Mesenchymal stem cell (in vitro differentiated cells and primary cell): Measurements from ENCODE around the gene PRPSAP1.

Source experiments
- DNase-seq: peaks from one replicate; pipeline ENCODE4 v3.0.0-alpha.2; 2013
- H2AFZ ChIP-seq: one replicate; pipeline ENCODE4 v1.6.1; 2013; ENCODE audit warnings: low read depth, mild to moderate bottlenecking, control low read depth, inconsistent platforms, low read length, moderate library complexity
- H2AK5ac ChIP-seq: 2 replicates; pipeline ENCODE4 v1.6.1; 2013; ENCODE audit warnings: low read length, moderate library complexity, mild to moderate bottlenecking, inconsistent platforms; ENCODE audit not compliant: severe bottlenecking
- H2BK120ac ChIP-seq: one replicate; pipeline ENCODE4 v1.6.1; 2013; ENCODE audit warnings: low read depth, mild to moderate bottlenecking, inconsistent platforms, low read length, moderate library complexity
- H2BK12ac ChIP-seq, 2 experiments: one replicate each; pipeline ENCODE4 v1.6.1; 2013; ENCODE audit warnings: inconsistent platforms in 2 of 2, low read length in 2 of 2, mild to moderate bottlenecking in 2 of 2, moderate library complexity in 2 of 2, control low read depth in 1 of 2
- H2BK15ac ChIP-seq: one replicate; pipeline ENCODE4 v1.6.1; 2013; ENCODE audit warnings: mild to moderate bottlenecking, low read depth, inconsistent platforms; ENCODE audit not compliant: poor library complexity, severe bottlenecking
- H2BK5ac ChIP-seq: 2 replicates; pipeline ENCODE4 v1.6.1; 2013; ENCODE audit warnings: low read depth, mild to moderate bottlenecking, low read length, control low read depth, inconsistent platforms; ENCODE audit not compliant: poor library complexity, severe bottlenecking
- H3K14ac ChIP-seq, 2 experiments: one replicate each; pipeline ENCODE4 v1.6.1; 2013; ENCODE audit warnings: inconsistent platforms in 2 of 2, low read length in 2 of 2, control low read depth in 1 of 2, mild to moderate bottlenecking in 1 of 2, moderate library complexity in 1 of 2
- H3K18ac ChIP-seq, 2 experiments: one replicate each; pipeline ENCODE4 v1.6.1; 2013; ENCODE audit warnings: inconsistent platforms in 2 of 2, low read length in 2 of 2, control low read depth in 1 of 2, low read depth in 1 of 2, mild to moderate bottlenecking in 1 of 2
- H3K23ac ChIP-seq, 2 experiments: one replicate each; pipeline ENCODE4 v1.6.1; 2013; ENCODE audit warnings: inconsistent platforms in 2 of 2, low read length in 2 of 2, mild to moderate bottlenecking in 2 of 2, moderate library complexity in 2 of 2, control low read depth in 1 of 2
- H3K27ac ChIP-seq: 2 replicates; pipeline ENCODE4 v1.5.1; 2013; ENCODE audit warnings: mild to moderate bottlenecking, moderate library complexity, low read length, control low read depth, inconsistent platforms; ENCODE audit not compliant: poor library complexity, severe bottlenecking
- H3K27me3 ChIP-seq, 2 experiments: 2 replicates each; pipeline versions ENCODE4 v1.6.1 to v1.7.0; 2013; ENCODE audit warnings: low read length in 2 of 2, mild to moderate bottlenecking in 2 of 2, moderate library complexity in 2 of 2, control low read depth in 1 of 2, inconsistent platforms in 1 of 2; ENCODE audit not compliant: control insufficient read depth in 1 of 2, insufficient read depth in 1 of 2
- H3K36me3 ChIP-seq, 2 experiments: 2 replicates each; pipeline versions ENCODE4 v1.6.1 to v1.7.0; 2013; ENCODE audit warnings: low read length in 2 of 2, control low read depth in 1 of 2, inconsistent platforms in 1 of 2, low read depth in 1 of 2, mild to moderate bottlenecking in 1 of 2; ENCODE audit not compliant: insufficient read depth in 2 of 2, control insufficient read depth in 1 of 2
- H3K4ac ChIP-seq, 2 experiments: one replicate each; pipeline ENCODE4 v1.6.1; 2013; ENCODE audit warnings: inconsistent platforms in 2 of 2, low read length in 2 of 2, mild to moderate bottlenecking in 2 of 2, moderate library complexity in 2 of 2, control low read depth in 1 of 2, low read depth in 1 of 2
- H3K4me1 ChIP-seq: 2 replicates; pipeline ENCODE4 v1.6.1; 2013; ENCODE audit warnings: low read depth, low read length, control low read depth; ENCODE audit not compliant: control insufficient read depth, insufficient read depth
- H3K4me2 ChIP-seq: 2 replicates; pipeline ENCODE4 v1.6.1; 2013; ENCODE audit warnings: low read length, mild to moderate bottlenecking, inconsistent platforms; ENCODE audit not compliant: poor library complexity, severe bottlenecking
- H3K4me3 ChIP-seq, 2 experiments: 2 replicates each; pipeline versions ENCODE4 v1.5.1 to v1.7.0; 2013; ENCODE audit warnings: low read length in 2 of 2, mild to moderate bottlenecking in 2 of 2, control low read depth in 1 of 2, low read depth in 1 of 2; ENCODE audit not compliant: insufficient read depth in 1 of 2
- H3K79me1 ChIP-seq: replicated peaks from 2 replicates; pipeline ENCODE4 v1.6.1; 2013; ENCODE audit warnings: mild to moderate bottlenecking, control low read depth, low read length, inconsistent platforms; ENCODE audit not compliant: poor library complexity, severe bottlenecking
- H3K9ac ChIP-seq: 2 replicates; pipeline ENCODE4 v1.7.0; 2013; ENCODE audit warnings: mild to moderate bottlenecking, low read length, moderate library complexity
- H3K9me3 ChIP-seq: 2 replicates; pipeline ENCODE4 v1.7.0; 2013; ENCODE audit warnings: mild to moderate bottlenecking, low read length; ENCODE audit not compliant: control insufficient read depth
- H4K8ac ChIP-seq: one replicate; pipeline ENCODE4 v1.6.1; 2013; ENCODE audit warnings: inconsistent platforms, mild to moderate bottlenecking, low read length, moderate library complexity
- H4K91ac ChIP-seq: one replicate; pipeline ENCODE4 v1.6.1; 2013; ENCODE audit warnings: mild to moderate bottlenecking, low read length, inconsistent platforms
- WGBS: methylation state at CpG from one replicate; pipeline ENCODE4 v1.1.7; 2013; ENCODE audit warnings: mixed read lengths; 5-methylcytosine and 5-hydroxymethylcytosine counted together

PRPSAP1 gene

DNA sequence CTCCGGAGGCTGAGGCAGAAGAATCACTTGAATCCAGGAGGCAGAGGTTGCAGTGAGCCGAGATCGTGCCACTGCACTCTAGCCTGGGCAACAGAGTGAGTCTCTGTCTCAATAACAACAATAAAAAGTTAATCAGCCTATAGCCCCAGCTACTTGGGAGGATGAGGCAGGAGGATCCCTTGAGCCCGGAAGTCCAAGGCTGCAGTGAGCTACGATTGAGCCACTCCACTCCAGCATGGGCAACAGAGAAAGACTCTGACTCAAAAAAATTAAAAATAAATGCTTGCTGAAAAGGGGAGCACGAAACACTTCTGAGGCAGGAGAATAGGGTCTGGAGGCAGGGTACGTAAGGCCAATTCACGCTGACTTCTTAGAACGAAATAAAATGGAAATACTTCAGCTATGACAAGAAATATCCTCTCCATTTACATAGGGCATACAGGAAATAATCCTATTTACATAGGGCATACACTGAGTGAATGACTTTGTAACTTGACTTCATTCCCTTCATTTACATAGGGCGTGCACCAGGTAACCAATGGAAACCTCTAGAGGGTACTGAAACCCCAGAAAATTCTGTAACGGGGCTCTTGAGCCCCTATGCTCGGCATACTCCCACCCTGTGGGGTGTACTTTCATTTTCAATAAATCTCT is 3.2 kb upstream of the PRPSAP1 start:
- H2BK12ac ChIP-seq, result no peak overlapping the region
- H3K4me3 ChIP-seq, result no peak overlapping the region
- no peak overlapping the region for H2BK15ac ChIP-seq
- H3K18ac ChIP-seq, result no peak overlapping the region
- peaks cover 6% of the 10 kb centered on the region for H3K79me1 ChIP-seq
- no peak overlapping the region for H2BK5ac ChIP-seq
- H3K36me3 ChIP-seq, result no peaks in the 10 kb centered on the region
- no peak overlapping the region for H2AK5ac ChIP-seq
- H3K27ac ChIP-seq, result no peak overlapping the region
- H3K4me2 ChIP-seq, result no peak overlapping the region
- no peaks in the 10 kb centered on the region for H3K27me3 ChIP-seq
- no peak overlapping the region for H3K4ac ChIP-seq
- WGBS, result 92% methylated on average over 12 of the region's 12 CpGs
- no peak overlapping the region for H2AFZ ChIP-seq
- H4K8ac ChIP-seq, result no peak overlapping the region
- H3K9me3 ChIP-seq, result no peaks in the 10 kb centered on the region
- no peak overlapping the region for H2BK120ac ChIP-seq
- H3K23ac ChIP-seq, result no peak overlapping the region
- H3K4me1 ChIP-seq, result peaks cover 8% of the 10 kb centered on the region
- H3K14ac ChIP-seq, result no peak overlapping the region
- no peak overlapping the region for H3K9ac ChIP-seq
- H4K91ac ChIP-seq, result no peak overlapping the region
- DNase-seq, result no peak

DNA sequence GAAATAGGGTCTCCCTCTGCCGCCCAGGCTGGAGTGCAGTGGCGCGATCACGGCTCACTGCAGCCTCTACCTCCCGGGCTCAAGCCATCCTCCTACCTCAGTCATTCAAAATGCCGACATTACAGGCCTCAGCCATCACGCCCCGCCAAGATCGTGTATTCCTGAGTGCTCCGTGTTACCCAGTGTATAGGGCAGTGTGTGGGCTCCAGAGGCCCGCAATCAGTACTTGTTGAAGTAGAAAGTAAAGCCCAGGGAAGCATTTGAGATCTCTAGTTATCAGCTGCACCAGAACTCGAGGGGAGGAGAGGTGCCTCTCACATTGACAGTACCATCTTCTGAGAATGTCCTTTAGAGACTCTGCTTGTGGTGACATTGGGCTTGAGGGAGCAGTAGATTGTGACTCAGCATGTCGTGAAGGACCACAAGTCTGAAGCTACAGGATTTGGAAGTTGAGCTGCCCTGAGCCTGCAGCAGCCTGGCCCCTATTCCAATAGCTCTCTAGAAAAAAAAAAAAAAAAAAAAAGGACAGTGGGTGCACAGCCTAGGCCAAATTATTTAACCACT is 1.1 kb upstream of the PRPSAP1 start:
- peak overlapping the region; percentile 99 for H3K9ac ChIP-seq
- H3K36me3 ChIP-seq, result no peaks in the 10 kb centered on the region
- no peak overlapping the region for H3K18ac ChIP-seq
- no peak for DNase-seq
- peaks cover 11% of the 10 kb centered on the region for H3K79me1 ChIP-seq
- no peak overlapping the region for H3K27ac ChIP-seq
- H3K27me3 ChIP-seq, result no peaks in the 10 kb centered on the region
- peak overlapping the region in 1 of 2 experiments; percentile 96 for H3K4me3 ChIP-seq
- no peak overlapping the region for H2BK12ac ChIP-seq
- no peak overlapping the region for H4K91ac ChIP-seq
- no peaks in the 10 kb centered on the region for H3K9me3 ChIP-seq
- no peak overlapping the region for H2AK5ac ChIP-seq
- no peak overlapping the region for H3K14ac ChIP-seq
- peaks cover 11% of the 10 kb centered on the region for H3K4me1 ChIP-seq
- H2BK120ac ChIP-seq, result no peak overlapping the region
- no peak overlapping the region for H3K4me2 ChIP-seq
- no peak overlapping the region for H3K23ac ChIP-seq
- no peak overlapping the region for H2BK5ac ChIP-seq
- H2AFZ ChIP-seq, result no peak overlapping the region
- H4K8ac ChIP-seq, result no peak overlapping the region
- no peak overlapping the region for H3K4ac ChIP-seq
- 79% methylated on average over 13 of the region's 13 CpGs for WGBS
- H2BK15ac ChIP-seq, result no peak overlapping the region

GRCh38 chr17:76354317-76354729 is 607 bp upstream of the PRPSAP1 start:
- Histone ChIP-seq H3K4me3 (peak overlapping the region; percentile 49 to 96), H3K18ac (peak overlapping the region in 1 of 2 experiments; percentile 73), H3K14ac (no peak overlapping the region), H2BK120ac (no peak overlapping the region), H2BK12ac (no peak overlapping the region), H3K23ac (no peak overlapping the region), H3K4ac (peak overlapping the region in 1 of 2 experiments; percentile 76), H3K9me3 (no peaks in the 10 kb centered on the region), H3K79me1 (peaks cover 11% of the 10 kb centered on the region), H2BK5ac (no peak overlapping the region), H4K91ac (no peak overlapping the region), H3K27me3 (no peaks in the 10 kb centered on the region), H3K4me1 (peaks cover 11% of the 10 kb centered on the region), H4K8ac (peak overlapping the region; percentile 91), H2AK5ac (no peak overlapping the region), H3K9ac (peak overlapping the region; percentile 99), H3K27ac (no peak overlapping the region), H2AFZ (no peak overlapping the region), H3K36me3 (no peaks in the 10 kb centered on the region), H3K4me2 (peak overlapping the region; percentile 100), H2BK15ac (no peak overlapping the region)
- 8% methylated on average over 15 of the region's 18 CpGs for WGBS
- no peak for DNase-seq

DNA sequence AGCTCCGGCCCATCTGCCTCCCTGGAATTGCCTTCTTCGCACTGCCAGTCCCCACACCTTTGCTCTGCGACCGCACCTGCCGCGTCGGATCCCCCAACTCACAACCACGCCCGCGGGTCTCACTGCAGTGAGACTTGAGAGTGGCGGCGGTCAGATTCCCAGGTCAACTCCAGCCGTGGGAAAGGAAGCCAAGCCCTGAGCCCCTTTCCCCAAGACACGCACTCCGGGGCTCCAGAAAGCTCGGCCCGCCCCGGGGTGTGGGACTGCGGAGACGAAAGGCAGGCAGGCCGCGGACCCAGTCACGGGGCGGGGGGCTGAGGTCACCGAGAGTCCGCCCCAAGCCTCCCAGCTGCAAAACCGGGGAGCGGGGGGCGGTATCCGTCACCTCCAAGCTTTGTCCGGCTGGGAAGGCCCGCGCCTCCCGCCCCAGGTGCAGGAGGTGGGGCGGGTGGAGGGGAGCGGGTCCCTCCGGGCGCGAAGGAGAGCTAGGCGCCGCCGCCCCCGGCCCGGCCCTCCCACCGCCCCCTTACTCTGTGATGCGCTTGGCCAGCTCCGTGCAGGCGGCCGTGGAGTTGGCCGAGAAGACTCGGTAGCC is 615 bp downstream of the PRPSAP1 start:
- Histone ChIP-seq H2AFZ (peak overlapping the region; percentile 98), H3K27me3 (no peaks in the 10 kb centered on the region), H2BK12ac (no peak overlapping the region), H2BK15ac (peak overlapping the region; percentile 69), H3K36me3 (peaks cover 0 to 1% of the 10 kb centered on the region in 2 experiments), H3K9me3 (no peaks in the 10 kb centered on the region), H3K27ac (no peak overlapping the region), H3K79me1 (peaks cover 11% of the 10 kb centered on the region), H3K4me2 (peak overlapping the region; percentile 100), H2BK120ac (peak overlapping the region; percentile 49), H3K4me1 (peaks cover 11% of the 10 kb centered on the region), H3K4me3 (peak overlapping the region; percentile 92 to 96), H3K14ac (peak overlapping the region in 1 of 2 experiments; percentile 53), H2AK5ac (no peak overlapping the region), H2BK5ac (no peak overlapping the region), H3K9ac (peak overlapping the region; percentile 99), H3K23ac (peak overlapping the region; percentile 79 to 83), H3K4ac (peak overlapping the region in 1 of 2 experiments; percentile 59), H4K91ac (peak overlapping the region; percentile 80), H3K18ac (peak overlapping the region; percentile 19 to 71), H4K8ac (peak overlapping the region; percentile 60)
- peak; percentile 42 for DNase-seq
- 5% methylated on average over 39 of the region's 51 CpGs for WGBS
